ENCODE measurements around the gene FBXO22. TPM values are rescaled to one million over a fixed set of nuclear protein-coding genes. Genes with fewer than 3 reads are reported as not detected.

FBXO22 gene
- total and polyA plus RNA-seq, 2 donors (not counting 1 experiment from before 2014, with no cell fraction given), result 6.6 to 23.3 TPM

DNA sequence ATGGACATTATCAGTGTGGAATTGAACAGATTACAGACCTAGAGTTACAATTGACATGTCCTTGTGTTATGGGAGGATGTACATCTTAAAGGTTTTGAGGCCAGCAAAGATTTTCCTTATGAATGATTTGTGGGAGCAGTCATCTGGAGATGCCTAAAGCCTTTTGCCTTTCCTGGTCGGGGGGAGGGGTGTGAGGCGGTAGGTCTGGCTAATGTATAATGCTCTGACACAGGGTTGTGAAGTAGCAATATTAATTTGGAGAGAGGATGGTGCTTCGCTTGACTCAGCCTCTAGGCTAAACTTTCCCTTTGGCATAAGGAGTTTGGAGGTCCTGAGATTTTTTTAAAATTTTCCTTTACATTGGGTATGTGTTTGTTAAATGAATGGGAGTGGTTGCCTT lies 23.3 kb downstream of the FBXO22 start:
- ATAC-seq (ENCODE audit: low read depth) (no peak), DNase-seq (no peak)
- POLR2A ChIA-PET, result no interaction called here
- H2AFZ ChIP-seq (ENCODE audit: insufficient read depth, low read depth, low read length, poor library complexity, severe bottlenecking), result no peak overlapping the region
- Mint-ChIP-seq H3K4me3 (no peak overlapping the region), H3K4me1 (peaks cover 42% of the 10 kb centered on the region), H3K9me3 (ENCODE audit: insufficient read depth) (no peaks in the 10 kb centered on the region), H3K27ac (no peak overlapping the region), H3K27me3 (no peaks in the 10 kb centered on the region)
- H3K9me3 ChIP-seq (ENCODE audit: control extremely low read depth in 1 of 3, control insufficient read depth in 2 of 3, insufficient read depth in 1 of 3, low read length in 2 of 3), result no peaks in the 10 kb centered on the region
- no peak overlapping the region for H3K27ac ChIP-seq (ENCODE audit: low read length in 2 of 2)
- no peak overlapping the region for H3K4me2 ChIP-seq (replicated peaks; ENCODE audit: low read depth, low read length, poor library complexity, severe bottlenecking)
- H3K9ac ChIP-seq (ENCODE audit: low read length), result no peak overlapping the region
- no peaks in the 10 kb centered on the region for H3K27me3 ChIP-seq (replicated peaks in 1 of 4; ENCODE audit: control extremely low read depth in 1 of 4, control insufficient read depth in 3 of 4, insufficient read depth in 4 of 4, low read length in 3 of 4)
- 100% methylated on average over 3 of the region's 3 CpGs for WGBS (ENCODE audit: insufficient coverage)
- peaks cover 6% of the 10 kb centered on the region for H3K79me2 ChIP-seq (ENCODE audit: control insufficient read depth, insufficient read depth, low read length)
- peaks cover 9 to 15% of the 10 kb centered on the region in 2 donors for H3K4me1 ChIP-seq (ENCODE audit: control insufficient read depth in 2 of 2, insufficient read depth in 2 of 2, low read length in 2 of 2)
- TF ChIP-seq EZH2 (IDR thresholded peaks at IDR 0.05; ENCODE audit: borderline replicate concordance, insufficient read depth, low read depth, low read length, poor library complexity, severe bottlenecking), result no peak
- TF ChIP-seq, protein P1, sequence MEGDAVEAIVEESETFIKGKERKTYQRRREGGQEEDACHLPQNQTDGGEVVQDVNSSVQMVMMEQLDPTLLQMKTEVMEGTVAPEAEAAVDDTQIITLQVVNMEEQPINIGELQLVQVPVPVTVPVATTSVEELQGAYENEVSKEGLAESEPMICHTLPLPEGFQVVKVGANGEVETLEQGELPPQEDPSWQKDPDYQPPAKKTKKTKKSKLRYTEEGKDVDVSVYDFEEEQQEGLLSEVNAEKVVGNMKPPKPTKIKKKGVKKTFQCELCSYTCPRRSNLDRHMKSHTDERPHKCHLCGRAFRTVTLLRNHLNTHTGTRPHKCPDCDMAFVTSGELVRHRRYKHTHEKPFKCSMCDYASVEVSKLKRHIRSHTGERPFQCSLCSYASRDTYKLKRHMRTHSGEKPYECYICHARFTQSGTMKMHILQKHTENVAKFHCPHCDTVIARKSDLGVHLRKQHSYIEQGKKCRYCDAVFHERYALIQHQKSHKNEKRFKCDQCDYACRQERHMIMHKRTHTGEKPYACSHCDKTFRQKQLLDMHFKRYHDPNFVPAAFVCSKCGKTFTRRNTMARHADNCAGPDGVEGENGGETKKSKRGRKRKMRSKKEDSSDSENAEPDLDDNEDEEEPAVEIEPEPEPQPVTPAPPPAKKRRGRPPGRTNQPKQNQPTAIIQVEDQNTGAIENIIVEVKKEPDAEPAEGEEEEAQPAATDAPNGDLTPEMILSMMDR (IDR thresholded peaks at IDR 0.05), result no peak
- CTCF ChIA-PET, result interaction anchor here (1.0 to 1.1 kb wide), 2 partner anchors 15 to 18 kb away, joined by 3 read pairs; no protein-coding TSS in a partner anchor
- H4K20me1 ChIP-seq (ENCODE audit: control insufficient read depth, insufficient read depth, low read length, poor library complexity, severe bottlenecking), result peaks cover 25% of the 10 kb centered on the region
- intact Hi-C loops (cut with micrococcal nuclease), result loop anchor here (10.0 kb wide), 1 partner anchor 202 kb away; a partner anchor contains a TSS
- H3K4me3 ChIP-seq (ENCODE audit: control extremely low read depth in 1 of 5, extremely low read depth in 1 of 5, insufficient read depth in 1 of 5, low read depth in 2 of 5, low read length in 4 of 5), result no peak overlapping the region
- peaks cover 0 to 13% of the 10 kb centered on the region in 2 experiments for H3K36me3 ChIP-seq (replicated peaks in 1 of 2; ENCODE audit: control extremely low read depth in 1 of 2, control insufficient read depth in 1 of 2, extremely low read depth in 1 of 2, insufficient read depth in 2 of 2, low read length in 1 of 2)

DNA sequence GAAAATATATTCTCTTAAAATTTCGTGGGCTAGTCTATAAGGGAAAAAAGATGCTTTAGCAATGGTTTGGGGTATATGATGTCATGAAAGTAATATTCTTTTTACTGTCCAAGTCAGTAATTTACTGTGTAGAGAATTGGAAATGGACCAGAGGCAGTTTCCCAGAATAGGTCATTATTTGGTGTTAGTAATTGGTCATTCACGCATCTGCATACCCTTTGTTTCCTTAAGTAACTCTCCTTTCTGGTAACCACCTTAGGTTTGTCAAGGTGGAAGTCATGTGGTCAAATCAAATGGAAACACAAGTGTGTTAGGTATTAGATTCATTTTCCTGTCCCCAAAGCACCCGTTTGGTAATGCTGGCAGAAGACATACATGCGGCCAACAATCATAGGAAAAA lies 23.9 kb downstream of the FBXO22 start:
- no peaks in the 10 kb centered on the region for H3K27me3 Mint-ChIP-seq
- TF ChIP-seq EZH2 (IDR thresholded peaks at IDR 0.05; ENCODE audit: borderline replicate concordance, insufficient read depth, low read depth, low read length, poor library complexity, severe bottlenecking), result no peak
- TF ChIP-seq, protein P1 (IDR thresholded peaks at IDR 0.05), result no peak
- H3K4me1 ChIP-seq (ENCODE audit: control insufficient read depth in 2 of 2, insufficient read depth in 2 of 2, low read length in 2 of 2), result peaks cover 9 to 15% of the 10 kb centered on the region in 2 donors
- peaks cover 6% of the 10 kb centered on the region for H3K79me2 ChIP-seq (ENCODE audit: control insufficient read depth, insufficient read depth, low read length)
- no peak overlapping the region for H3K9ac ChIP-seq (ENCODE audit: low read length)
- H3K9me3 Mint-ChIP-seq (ENCODE audit: insufficient read depth), result no peaks in the 10 kb centered on the region
- H3K36me3 ChIP-seq (replicated peaks in 1 of 2; ENCODE audit: control extremely low read depth in 1 of 2, control insufficient read depth in 1 of 2, extremely low read depth in 1 of 2, insufficient read depth in 2 of 2, low read length in 1 of 2), result peaks cover 0 to 13% of the 10 kb centered on the region in 2 experiments
- POLR2A ChIA-PET, result no interaction called here
- H3K4me3 ChIP-seq (ENCODE audit: control extremely low read depth in 1 of 5, extremely low read depth in 1 of 5, insufficient read depth in 1 of 5, low read depth in 2 of 5, low read length in 4 of 5), result no peak overlapping the region
- H3K27me3 ChIP-seq (replicated peaks in 1 of 4; ENCODE audit: control extremely low read depth in 1 of 4, control insufficient read depth in 3 of 4, insufficient read depth in 4 of 4, low read length in 3 of 4), result no peaks in the 10 kb centered on the region
- CTCF ChIA-PET, result interaction anchor here (1.1 kb wide), 1 partner anchor 18 kb away, joined by 3 read pairs; no protein-coding TSS in a partner anchor
- H3K4me3 Mint-ChIP-seq, result no peak overlapping the region
- H3K27ac Mint-ChIP-seq, result no peak overlapping the region
- H4K20me1 ChIP-seq (ENCODE audit: control insufficient read depth, insufficient read depth, low read length, poor library complexity, severe bottlenecking), result peaks cover 25% of the 10 kb centered on the region
- H3K9me3 ChIP-seq (ENCODE audit: control extremely low read depth in 1 of 3, control insufficient read depth in 2 of 3, insufficient read depth in 1 of 3, low read length in 2 of 3), result no peaks in the 10 kb centered on the region
- no peak overlapping the region for H2AFZ ChIP-seq (ENCODE audit: insufficient read depth, low read depth, low read length, poor library complexity, severe bottlenecking)
- DNase-seq (no peak), ATAC-seq (ENCODE audit: low read depth) (no peak)
- H3K4me1 Mint-ChIP-seq, result peaks cover 41% of the 10 kb centered on the region
- WGBS (ENCODE audit: insufficient coverage), result no CpG with 5 or more reads among the region's 4 CpGs
- no peak overlapping the region for H3K27ac ChIP-seq (ENCODE audit: low read length in 2 of 2)
- intact Hi-C loops (cut with micrococcal nuclease), result loop anchor here (10.0 kb wide), 1 partner anchor 203 kb away; a partner anchor contains a TSS
- H3K4me2 ChIP-seq (replicated peaks; ENCODE audit: low read depth, low read length, poor library complexity, severe bottlenecking), result no peak overlapping the region
